Measurements from ENCODE around the gene TMEM130.

TMEM130 gene

GRCh38 chr7:98869027-98869596 is 702 bp downstream of the TMEM130 start:
- Histone ChIP-seq H3K4me2 (peak overlapping the region; percentile 99), H3K36me3 (no peaks in the 10 kb centered on the region), H3K27me3 (peaks cover 24% of the 10 kb centered on the region), H3K27ac (no peak overlapping the region), H3K4me1 (peaks cover 41% of the 10 kb centered on the region), H3K4me3 (peak overlapping the region; percentile 74), H3K9ac (peak overlapping the region; percentile 62), H3K9me3 (no peaks in the 10 kb centered on the region), H4K20me1 (0 out of 2 replicates have a peak, but pooled peaks cover 4% of the 10 kb centered on the region)
- TF ChIP-seq Cebpa-rat (IDR thresholded peaks at IDR 0.05), result no peak

DNA sequence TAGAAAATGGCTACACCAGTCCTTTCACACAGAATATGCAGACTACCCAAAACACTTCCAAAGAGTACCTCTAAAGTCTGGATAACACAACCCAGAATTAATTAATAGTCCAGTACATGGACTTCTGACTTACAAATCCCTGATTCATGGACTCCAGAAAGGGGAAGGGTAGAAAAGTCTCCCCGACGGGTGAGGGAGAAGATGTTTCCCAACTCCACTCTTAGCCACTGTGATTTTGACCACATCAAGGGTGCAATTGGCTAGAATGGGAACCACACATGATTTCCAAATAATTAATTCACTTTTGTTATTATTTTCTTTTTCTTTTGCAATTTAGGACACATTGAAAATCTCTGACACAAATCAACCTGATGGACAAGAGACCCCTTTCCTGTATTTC is 1.4 kb downstream of the TMEM130 start:
- H3K9ac ChIP-seq, result no peak overlapping the region
- H3K27me3 ChIP-seq, result peaks cover 24% of the 10 kb centered on the region
- peak overlapping the region; percentile 99 for H3K4me2 ChIP-seq
- H3K36me3 ChIP-seq, result no peaks in the 10 kb centered on the region
- H3K4me1 ChIP-seq, result peaks cover 34% of the 10 kb centered on the region
- H3K27ac ChIP-seq, result no peak overlapping the region
- H3K4me3 ChIP-seq, result no peak overlapping the region
- TF ChIP-seq Cebpa-rat (IDR thresholded peaks at IDR 0.05), result no peak
- 0 out of 2 replicates have a peak, but pooled peaks cover 4% of the 10 kb centered on the region for H4K20me1 ChIP-seq
- no peaks in the 10 kb centered on the region for H3K9me3 ChIP-seq

- H3K9ac ChIP-seq, result no peak overlapping the region
- TF ChIP-seq Cebpa-rat (IDR thresholded peaks at IDR 0.05), result no peak
- H3K4me3 ChIP-seq, result no peak overlapping the region
- H3K27me3 ChIP-seq, result peaks cover 24% of the 10 kb centered on the region
- no peak overlapping the region for H3K27ac ChIP-seq
- H4K20me1 ChIP-seq, result 0 out of 2 replicates have a peak, but pooled peaks cover 4% of the 10 kb centered on the region
- no peaks in the 10 kb centered on the region for H3K9me3 ChIP-seq
- H3K4me2 ChIP-seq, result no peak overlapping the region
- H3K36me3 ChIP-seq, result no peaks in the 10 kb centered on the region
- peaks cover 28% of the 10 kb centered on the region for H3K4me1 ChIP-seq
Observed at GRCh38 chr7:98866765-98867164, 3.0 kb downstream of the TMEM130 start.

- H3K36me3 ChIP-seq, result no peaks in the 10 kb centered on the region
- H3K4me2 ChIP-seq, result no peak overlapping the region
- H3K4me3 ChIP-seq, result no peak overlapping the region
- H3K9me3 ChIP-seq, result no peaks in the 10 kb centered on the region
- H3K4me1 ChIP-seq, result peaks cover 26% of the 10 kb centered on the region
- no peak for TF ChIP-seq Cebpa-rat (IDR thresholded peaks at IDR 0.05)
- no peak overlapping the region for H3K27ac ChIP-seq
- H3K9ac ChIP-seq, result no peak overlapping the region
- peaks cover 24% of the 10 kb centered on the region for H3K27me3 ChIP-seq
- 0 out of 2 replicates have a peak, but pooled peaks cover 4% of the 10 kb centered on the region for H4K20me1 ChIP-seq
Observed at GRCh38 chr7:98866351-98866750, 3.5 kb downstream of the TMEM130 start.

DNA sequence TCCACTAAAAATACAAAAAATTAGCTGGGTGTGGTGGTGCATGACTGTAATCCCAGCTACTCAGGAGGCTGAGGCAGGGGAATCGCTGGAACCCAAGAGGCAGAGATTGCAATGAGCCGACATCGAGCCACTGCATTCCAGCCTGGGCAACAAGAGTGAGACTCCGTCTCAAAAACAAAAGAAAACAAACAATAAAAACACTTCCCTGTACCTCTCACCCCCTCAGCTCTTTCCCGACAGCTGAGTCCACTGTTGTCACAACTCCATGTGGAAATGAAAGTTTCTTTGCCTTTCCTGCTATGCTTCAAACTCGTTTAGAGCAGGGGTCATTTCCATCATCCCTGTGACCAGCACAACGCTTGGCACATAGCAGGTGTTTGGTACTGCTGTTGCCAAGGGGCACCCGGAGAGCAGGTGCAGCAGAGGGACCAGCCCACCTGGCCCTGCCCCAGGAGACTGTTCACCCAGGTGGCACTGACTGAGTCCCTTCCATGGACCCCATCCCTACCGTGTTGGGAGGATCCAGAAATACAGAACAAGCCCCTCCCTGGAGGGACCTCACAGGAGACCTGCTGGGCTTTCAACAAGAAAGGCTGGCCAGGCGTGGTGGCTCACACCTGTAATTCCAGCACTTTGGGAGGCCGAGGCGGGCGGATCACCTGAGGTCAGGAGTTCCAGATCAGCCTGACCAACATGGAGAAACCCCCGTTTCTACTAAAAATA is 4.9 kb downstream of the TMEM130 start:
- Histone ChIP-seq H3K36me3 (no peaks in the 10 kb centered on the region), H3K4me2 (no peak overlapping the region), H3K27me3 (peaks cover 23% of the 10 kb centered on the region), H4K20me1 (0 out of 2 replicates have a peak, but pooled peaks cover 4% of the 10 kb centered on the region), H3K27ac (no peak overlapping the region), H3K4me3 (no peak overlapping the region), H3K4me1 (peaks cover 14% of the 10 kb centered on the region), H3K9me3 (no peaks in the 10 kb centered on the region), H3K9ac (no peak overlapping the region)
- no peak for TF ChIP-seq Cebpa-rat (IDR thresholded peaks at IDR 0.05)

- no peaks in the 10 kb centered on the region for H3K36me3 ChIP-seq
- peaks cover 1% of the 10 kb centered on the region; the same call in 1 of the 2 replicates for H3K4me1 ChIP-seq
- TF ChIP-seq Cebpa-rat (IDR thresholded peaks at IDR 0.05), result no peak
- no peaks in the 10 kb centered on the region for H3K9me3 ChIP-seq
- H4K20me1 ChIP-seq, result no peaks in the 10 kb centered on the region
- peaks cover 10% of the 10 kb centered on the region for H3K27me3 ChIP-seq
- no peak overlapping the region for H3K27ac ChIP-seq
- H3K4me3 ChIP-seq, result no peak overlapping the region
- H3K4me2 ChIP-seq, result no peak overlapping the region
- no peak overlapping the region for H3K9ac ChIP-seq
Observed at GRCh38 chr7:98863601-98864000, 6.2 kb downstream of the TMEM130 start.

GRCh38 chr7:98862716-98863420 is 6.9 kb downstream of the TMEM130 start:
- Histone ChIP-seq H3K4me2 (no peak overlapping the region), H3K27me3 (peaks cover 2% of the 10 kb centered on the region; the same call in 1 of the 2 replicates), H3K9ac (no peak overlapping the region), H4K20me1 (no peaks in the 10 kb centered on the region), H3K4me3 (no peak overlapping the region), H3K27ac (no peak overlapping the region), H3K36me3 (no peaks in the 10 kb centered on the region), H3K4me1 (no peaks in the 10 kb centered on the region), H3K9me3 (no peaks in the 10 kb centered on the region)
- no peak for TF ChIP-seq Cebpa-rat (IDR thresholded peaks at IDR 0.05)

DNA sequence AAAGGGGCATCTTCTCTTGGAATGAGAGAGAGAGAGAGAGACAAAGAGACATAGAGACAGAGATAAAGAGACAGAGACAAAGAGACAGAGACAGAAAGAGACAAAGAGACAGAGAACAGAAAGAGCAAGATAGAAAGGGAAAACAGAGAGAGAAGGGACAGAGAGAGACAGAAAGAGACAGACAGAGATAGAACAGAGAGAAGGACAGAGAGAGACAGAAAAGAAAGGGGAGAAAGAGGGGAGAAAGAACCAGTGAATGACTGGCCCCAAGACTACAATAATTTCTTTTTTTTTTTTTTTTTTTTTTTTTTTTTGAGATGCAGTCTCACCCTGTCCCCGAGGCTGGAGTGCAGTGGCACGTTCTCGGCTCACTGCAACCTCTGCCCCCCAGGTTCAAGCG is 7.6 kb downstream of the TMEM130 start:
- H3K36me3 ChIP-seq, result no peaks in the 10 kb centered on the region
- no peaks in the 10 kb centered on the region for H3K27me3 ChIP-seq

DNA sequence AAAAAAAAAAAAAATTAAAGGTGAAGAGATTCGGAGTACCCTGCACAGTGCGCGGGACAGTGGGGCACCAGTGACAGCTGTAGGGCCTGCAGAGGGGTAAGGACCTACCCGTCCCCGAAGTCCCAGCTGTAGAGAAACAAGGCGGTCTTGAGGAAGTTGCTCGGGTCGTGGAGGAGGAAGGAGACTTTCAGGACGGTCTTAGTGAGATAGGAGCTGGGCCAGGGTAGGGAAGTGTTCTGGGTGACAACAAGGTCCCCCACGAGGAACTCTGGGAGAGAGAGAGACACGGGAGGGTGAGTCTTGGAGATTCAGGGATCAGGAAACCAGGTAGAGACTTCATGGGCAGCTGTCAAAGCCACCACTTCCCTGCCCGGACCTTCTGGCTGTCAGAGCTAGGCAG is 9.7 kb downstream of the TMEM130 start:
- H3K9me3 ChIP-seq, result no peaks in the 10 kb centered on the region
- no peaks in the 10 kb centered on the region for H4K20me1 ChIP-seq
- no peak overlapping the region for H3K9ac ChIP-seq
- H3K4me1 ChIP-seq, result no peaks in the 10 kb centered on the region
- no peak for TF ChIP-seq Cebpa-rat (IDR thresholded peaks at IDR 0.05)
- no peaks in the 10 kb centered on the region for H3K36me3 ChIP-seq
- H3K27me3 ChIP-seq, result no peaks in the 10 kb centered on the region
- H3K4me2 ChIP-seq, result no peak overlapping the region
- H3K4me3 ChIP-seq, result no peak overlapping the region
- H3K27ac ChIP-seq, result no peak overlapping the region

More for the DNA sequence above, 7.6 kb downstream of the TMEM130 start:
- no peak overlapping the region for H3K4me3 ChIP-seq
- no peak for TF ChIP-seq Cebpa-rat (IDR thresholded peaks at IDR 0.05)
- H3K27ac ChIP-seq, result no peak overlapping the region
- H3K4me1 ChIP-seq, result no peaks in the 10 kb centered on the region
- H3K4me2 ChIP-seq, result no peak overlapping the region
- no peaks in the 10 kb centered on the region for H4K20me1 ChIP-seq
- H3K9me3 ChIP-seq, result no peaks in the 10 kb centered on the region
- H3K9ac ChIP-seq, result no peak overlapping the region

Data from BLaER1 (cell line).